ENCODE data around the gene SNRPB. TPM values are rescaled to one million over a fixed set of nuclear protein-coding genes. Genes with fewer than 3 reads are reported as not detected.

The SNRPB gene
- total RNA-seq, 1 experiment from 2014 or later, result 462 TPM

GRCh38 chr20:2451422-2451821 lies 19.2 kb downstream of the SNRPB start:
- H3K9me3 Mint-ChIP-seq, result no peaks in the 10 kb centered on the region
- WGBS (ENCODE audit: extremely low coverage, insufficient read length, low lambda C conversion rate), result no CpG with 5 or more reads among the region's 5 CpGs
- no peaks in the 10 kb centered on the region for H3K79me1 ChIP-seq (ENCODE audit: insufficient read depth, low read depth, low read length, poor library complexity, severe bottlenecking)

More at GRCh38 chr20:2451422-2451821, 19.2 kb downstream of the SNRPB start:
- Histone ChIP-seq H2BK15ac (ENCODE audit: low read depth, low read length) (no peak overlapping the region), H4K91ac (ENCODE audit: insufficient read length, low read depth, low read length) (no peak overlapping the region), H2AFZ (ENCODE audit: low read length) (no peak overlapping the region), H2AK5ac (ENCODE audit: insufficient read length, low read length) (no peak overlapping the region), H2BK120ac (ENCODE audit: low read depth, low read length, poor library complexity, severe bottlenecking) (no peak overlapping the region), H3K4me1 (ENCODE audit: insufficient read depth, low read length) (no peaks in the 10 kb centered on the region), H3K4me2 (ENCODE audit: insufficient read depth, insufficient read length, low read length) (no peak overlapping the region), H3K18ac (ENCODE audit: insufficient read length, low read depth, low read length) (no peak overlapping the region), H3K14ac (ENCODE audit: insufficient read depth, low read length) (no peak overlapping the region), H3T11ph (ENCODE audit: low read length) (no peak overlapping the region), H3K4ac (ENCODE audit: low read depth, low read length) (no peak overlapping the region), H3K56ac (ENCODE audit: insufficient read length, low read depth, low read length) (no peak overlapping the region), H3K23me2 (ENCODE audit: insufficient read length, low read depth, low read length, poor library complexity, severe bottlenecking) (no peaks in the 10 kb centered on the region), H2BK5ac (ENCODE audit: insufficient read length, low read length) (no peak overlapping the region), H4K20me1 (ENCODE audit: control insufficient read depth, insufficient read depth, insufficient read length) (no peaks in the 10 kb centered on the region), H3K9me3 (ENCODE audit: control insufficient read depth, low read depth, low read length) (no peaks in the 10 kb centered on the region), H3K27ac (ENCODE audit: insufficient read length, low read depth, low read length) (no peak overlapping the region), H3K79me2 (ENCODE audit: insufficient read depth, low read length) (no peaks in the 10 kb centered on the region), H2BK20ac (ENCODE audit: low read depth, low read length, poor library complexity, severe bottlenecking) (no peak overlapping the region), H3K27me3 (ENCODE audit: insufficient read depth, low read length) (no peaks in the 10 kb centered on the region), H3K23ac (ENCODE audit: insufficient read length, low read depth, low read length) (no peak overlapping the region), H2BK12ac (ENCODE audit: insufficient read length, low read depth, low read length) (no peak overlapping the region), H3K9ac (ENCODE audit: extremely low read depth, insufficient read length, low read length) (no peak overlapping the region), H4K5ac (ENCODE audit: insufficient read length, low read depth, low read length) (no peak overlapping the region), H4K8ac (replicated peaks; ENCODE audit: insufficient read length, low read depth, low read length) (no peak overlapping the region)
- no peaks in the 10 kb centered on the region for H3K4me1 Mint-ChIP-seq
- DNase-seq, result no peak
- peaks cover 4% of the 10 kb centered on the region; the same call in 1 of the 2 replicates for H3K27me3 Mint-ChIP-seq (ENCODE audit: low read depth)
- no peak for TF ChIP-seq CTCF (conservative IDR thresholded peaks at IDR 0.05)
- H3K36me3 Mint-ChIP-seq (ENCODE audit: insufficient read depth in 1 of 3, low read depth in 3 of 3), result no peaks in the 10 kb centered on the region
- H3K4me3 Mint-ChIP-seq, result no peak overlapping the region
- H3K27ac Mint-ChIP-seq, result no peak overlapping the region
